ENCODE measurements around the gene MAEL. TPM values are rescaled to one million over a fixed set of nuclear protein-coding genes. Genes with fewer than 3 reads are reported as not detected.

MAEL gene
- total and polyA plus RNA-seq, 4 donors, result 0.03 to 0.06 TPM; not detected in 2

- DNase-seq (no peak), ATAC-seq (ENCODE audit: insufficient read depth, low FRiP score) (no peak)
- peaks cover 0 to 3% (median 0%) of the 10 kb centered on the region in 4 donors for H3K9me3 ChIP-seq (ENCODE audit: control insufficient read depth in 4 of 4, insufficient read depth in 3 of 4, low read length in 3 of 4)
- no peaks in the 10 kb centered on the region for H3K36me3 ChIP-seq (ENCODE audit: control insufficient read depth in 4 of 4, insufficient read depth in 4 of 4, low read length in 4 of 4)
- H3K4me3 ChIP-seq, result no peak overlapping the region
- no peak overlapping the region for H3K9ac ChIP-seq (ENCODE audit: insufficient read depth in 1 of 2, low read length in 2 of 2)
- H3K4me1 ChIP-seq (ENCODE audit: control insufficient read depth in 5 of 5, insufficient read depth in 5 of 5, low read length in 5 of 5), result peaks cover 0 to 6% (median 3%) of the 10 kb centered on the region in 5 donors
- WGBS, 2 donors, result 51 to 66% methylated on average over 2 of the region's 2 CpGs
- peaks cover 0 to 39% (median 39%) of the 10 kb centered on the region in 3 donors for H3K27me3 ChIP-seq (ENCODE audit: control insufficient read depth in 3 of 3, insufficient read depth in 3 of 3, low read length in 2 of 3)
- no peak for TF ChIP-seq CTCF (IDR thresholded peaks at IDR 0.05; ENCODE audit: control extremely low read depth, extremely low read depth)
- no peak overlapping the region for H3K27ac ChIP-seq (ENCODE audit: low read depth in 1 of 2, low read length in 1 of 2)
Measured at GRCh38 chr1:166972826-166973225, 16.3 kb upstream of the MAEL start.

- H3K27ac ChIP-seq (ENCODE audit: low read depth in 1 of 2, low read length in 1 of 2), result no peak overlapping the region
- ATAC-seq (ENCODE audit: insufficient read depth, low FRiP score) (no peak), DNase-seq (peak in 2 of 3 donors; percentile 6 to 8)
- WGBS, 2 donors, result 3 to 4% methylated on average over 17 of the region's 17 CpGs
- H3K4me3 ChIP-seq, result peak overlapping the region; percentile 69
- no peak for TF ChIP-seq CTCF (IDR thresholded peaks at IDR 0.05; ENCODE audit: control extremely low read depth, extremely low read depth)
- no peak overlapping the region for H3K9ac ChIP-seq (ENCODE audit: insufficient read depth in 1 of 2, low read length in 2 of 2)
- peaks cover 0 to 6% (median 3%) of the 10 kb centered on the region in 5 donors for H3K4me1 ChIP-seq (ENCODE audit: control insufficient read depth in 5 of 5, insufficient read depth in 5 of 5, low read length in 5 of 5)
- peaks cover 0 to 43% (median 39%) of the 10 kb centered on the region in 3 donors for H3K27me3 ChIP-seq (ENCODE audit: control insufficient read depth in 3 of 3, insufficient read depth in 3 of 3, low read length in 2 of 3)
- peaks cover 0 to 3% (median 0%) of the 10 kb centered on the region in 4 donors for H3K9me3 ChIP-seq (ENCODE audit: control insufficient read depth in 4 of 4, insufficient read depth in 3 of 4, low read length in 3 of 4)
- H3K36me3 ChIP-seq (ENCODE audit: control insufficient read depth in 4 of 4, insufficient read depth in 4 of 4, low read length in 4 of 4), result no peaks in the 10 kb centered on the region
Measured at GRCh38 chr1:166974647-166975345, 14.3 kb upstream of the MAEL start.

GRCh38 chr1:166975361-166976129, 13.5 kb upstream of the MAEL start, which contains the start of gene ILDR2:
ILDR2 (minus strand) TSS chr1:166975540; CDS start chr1:166975268, 272 bp downstream.
- Histone ChIP-seq H3K4me1 (ENCODE audit: control insufficient read depth in 5 of 5, insufficient read depth in 5 of 5, low read length in 5 of 5) (peaks cover 0 to 6% (median 3%) of the 10 kb centered on the region in 5 donors), H3K27me3 (ENCODE audit: control insufficient read depth in 3 of 3, insufficient read depth in 3 of 3, low read length in 2 of 3) (peaks cover 0 to 41% (median 38%) of the 10 kb centered on the region in 3 donors), H3K36me3 (ENCODE audit: control insufficient read depth in 4 of 4, insufficient read depth in 4 of 4, low read length in 4 of 4) (no peaks in the 10 kb centered on the region), H3K9ac (ENCODE audit: insufficient read depth in 1 of 2, low read length in 2 of 2) (peak within 1 kb of the TSS in 1 of 2 donors; percentile 40), H3K9me3 (ENCODE audit: control insufficient read depth in 4 of 4, insufficient read depth in 3 of 4, low read length in 3 of 4) (peaks cover 0 to 3% (median 0%) of the 10 kb centered on the region in 4 donors), H3K27ac (ENCODE audit: low read depth in 1 of 2, low read length in 1 of 2) (peak within 1 kb of the TSS in 1 of 2 donors; percentile 65), H3K4me3 (peak within 1 kb of the TSS; percentile 69)
- ATAC-seq (ENCODE audit: insufficient read depth, low FRiP score) (peak; percentile 67), DNase-seq (peak; percentile 50 to 63 (median 50))
- TF ChIP-seq CTCF (IDR thresholded peaks at IDR 0.05; ENCODE audit: control extremely low read depth, extremely low read depth), result no peak
- WGBS, 2 donors, result 0 to 1% methylated on average over 63 to 97 of the region's 97 CpGs
